ENCODE measurements around the gene DAB1. TPM values are rescaled to one million over a fixed set of nuclear protein-coding genes. Genes with fewer than 3 reads are reported as not detected.

The DAB1 gene
- total RNA-seq, 3 donors from 2014 or later (not counting 1 experiment from before 2014, with no cell fraction given): 0.41 TPM; not detected in 2

GRCh38 chr1:57061369-57061768, 362.5 kb downstream of the DAB1 start:
- Histone ChIP-seq H3K27me3 (ENCODE audit: control insufficient read depth, insufficient read depth, low read length) (no peaks in the 10 kb centered on the region), H3K27ac (ENCODE audit: low read length) (no peak overlapping the region), H3K4me3 (ENCODE audit: low read length) (no peak overlapping the region), H3K9me3 (ENCODE audit: control insufficient read depth, insufficient read depth, low read length) (no peaks in the 10 kb centered on the region), H3K36me3 (ENCODE audit: control insufficient read depth, insufficient read depth, low read length) (no peaks in the 10 kb centered on the region), H3K4me1 (ENCODE audit: control insufficient read depth, insufficient read depth, low read length) (no peaks in the 10 kb centered on the region)
- 67% methylated on average over 1 of the region's 1 CpG for WGBS (ENCODE audit: insufficient coverage)
- TF ChIP-seq CTCF (IDR thresholded peaks at IDR 0.05): no peak
- peaks cover 11 to 12% of the 10 kb centered on the region in 2 donors for H3K4me1 Mint-ChIP-seq
- intact Hi-C loops (cut with micrococcal nuclease): no loop called here
- no peaks in the 10 kb centered on the region for H3K9me3 Mint-ChIP-seq
- ATAC-seq: no peak
- H3K27me3 Mint-ChIP-seq (ENCODE audit: low read depth in 2 of 2): no peaks in the 10 kb centered on the region
- H3K36me3 Mint-ChIP-seq: no peaks in the 10 kb centered on the region
- no peak overlapping the region for H3K4me3 Mint-ChIP-seq
- H3K27ac Mint-ChIP-seq: no peak overlapping the region
- DNase-seq: no peak

GRCh38 chr1:57060451-57060850, 363.4 kb downstream of the DAB1 start:
- H3K27ac Mint-ChIP-seq: no peak overlapping the region
- no peaks in the 10 kb centered on the region for H3K36me3 ChIP-seq (ENCODE audit: control insufficient read depth, insufficient read depth, low read length)
- H3K4me1 ChIP-seq (ENCODE audit: control insufficient read depth, insufficient read depth, low read length): no peaks in the 10 kb centered on the region
- no peaks in the 10 kb centered on the region for H3K27me3 Mint-ChIP-seq (ENCODE audit: low read depth in 2 of 2)
- no peak overlapping the region for H3K4me3 ChIP-seq (ENCODE audit: low read length)
- peaks cover 11 to 12% of the 10 kb centered on the region in 2 donors for H3K4me1 Mint-ChIP-seq
- H3K27me3 ChIP-seq (ENCODE audit: control insufficient read depth, insufficient read depth, low read length): no peaks in the 10 kb centered on the region
- 86% methylated on average over 3 of the region's 3 CpGs for WGBS (ENCODE audit: insufficient coverage)
- H3K36me3 Mint-ChIP-seq: no peaks in the 10 kb centered on the region
- no peak overlapping the region for H3K27ac ChIP-seq (ENCODE audit: low read length)
- no peaks in the 10 kb centered on the region for H3K9me3 ChIP-seq (ENCODE audit: control insufficient read depth, insufficient read depth, low read length)
- DNase-seq (no peak), ATAC-seq (no peak)
- no peak overlapping the region for H3K4me3 Mint-ChIP-seq
- no peak for TF ChIP-seq CTCF (IDR thresholded peaks at IDR 0.05)
- intact Hi-C loops (cut with micrococcal nuclease): no loop called here
- no peaks in the 10 kb centered on the region for H3K9me3 Mint-ChIP-seq

GRCh38 chr1:57058652-57059501, 365.0 kb downstream of the DAB1 start:
- TF ChIP-seq CTCF (IDR thresholded peaks at IDR 0.05): no peak
- no peak overlapping the region for H3K27ac Mint-ChIP-seq
- Histone ChIP-seq H3K27ac (ENCODE audit: low read length) (no peak overlapping the region), H3K4me3 (ENCODE audit: low read length) (no peak overlapping the region), H3K36me3 (ENCODE audit: control insufficient read depth, insufficient read depth, low read length) (no peaks in the 10 kb centered on the region), H3K4me1 (ENCODE audit: control insufficient read depth, insufficient read depth, low read length) (no peaks in the 10 kb centered on the region), H3K27me3 (ENCODE audit: control insufficient read depth, insufficient read depth, low read length) (no peaks in the 10 kb centered on the region), H3K9me3 (ENCODE audit: control insufficient read depth, insufficient read depth, low read length) (no peaks in the 10 kb centered on the region)
- no peaks in the 10 kb centered on the region for H3K9me3 Mint-ChIP-seq
- DNase-seq (no peak), ATAC-seq (peak in 1 of 3 donors; percentile 70)
- intact Hi-C loops (cut with micrococcal nuclease): no loop called here
- no peak overlapping the region for H3K4me3 Mint-ChIP-seq
- no peaks in the 10 kb centered on the region for H3K27me3 Mint-ChIP-seq (ENCODE audit: low read depth in 2 of 2)
- WGBS (ENCODE audit: insufficient coverage): 90% methylated on average over 6 of the region's 6 CpGs
- peaks cover 11 to 12% of the 10 kb centered on the region in 2 donors for H3K4me1 Mint-ChIP-seq
- H3K36me3 Mint-ChIP-seq: no peaks in the 10 kb centered on the region

Data from natural killer cell (primary cell).